ENCODE measurements around the gene ABCB9.

GRCh38 chr12:123010681-123011080 lies 44.4 kb upstream of the ABCB9 start:
- TF ChIP-seq POLR2A (IDR thresholded peaks at IDR 0.05) (no peak), CTCF (IDR thresholded peaks at IDR 0.05) (no peak)

Measured in uterus (tissue), 2 donors.